BE2C (cell line): Measurements from ENCODE around the gene RPS6KA1.
"Not testable (repeated sequence)": the region's sequence is repeated elsewhere in the genome, so short reads cannot be mapped to it uniquely, and the experiment has no call there.

ENCODE experiments used
- DNase-seq: peaks from one replicate; pipeline ENCODE4 v3.0.0-alpha.2; 2020
- H3K27me3 ChIP-seq: fragments of 250-450 bp; sonication (Bioruptor Pico); 2 replicates; pipeline ENCODE4 v1.5.1; 2020; ENCODE audit warnings: mild to moderate bottlenecking
- H3K36me3 ChIP-seq: fragments of 250-450 bp; sonication (Bioruptor Pico); 2 replicates; pipeline ENCODE4 v1.5.1; 2020; ENCODE audit warnings: mild to moderate bottlenecking
- H3K4me1 ChIP-seq: fragments of 250-450 bp; sonication (Bioruptor Pico); 2 replicates; pipeline ENCODE4 v1.5.1; 2020
- H3K4me3 ChIP-seq: 2 replicates; pipeline ENCODE4 v1.5.1; 2011; ENCODE audit warnings: low read depth, low read length
- H3K9me3 ChIP-seq: fragments of 250-450 bp; sonication (Bioruptor Pico); 2 replicates; pipeline ENCODE4 v1.5.1; 2020
- TF ChIP-seq, protein P1 (sequence below): IDR thresholded peaks from 2 replicates; pipeline ENCODE4 v1.5.1; 2012; ENCODE audit warnings: mild to moderate bottlenecking, low read depth, low read length

The RPS6KA1 gene

DNA sequence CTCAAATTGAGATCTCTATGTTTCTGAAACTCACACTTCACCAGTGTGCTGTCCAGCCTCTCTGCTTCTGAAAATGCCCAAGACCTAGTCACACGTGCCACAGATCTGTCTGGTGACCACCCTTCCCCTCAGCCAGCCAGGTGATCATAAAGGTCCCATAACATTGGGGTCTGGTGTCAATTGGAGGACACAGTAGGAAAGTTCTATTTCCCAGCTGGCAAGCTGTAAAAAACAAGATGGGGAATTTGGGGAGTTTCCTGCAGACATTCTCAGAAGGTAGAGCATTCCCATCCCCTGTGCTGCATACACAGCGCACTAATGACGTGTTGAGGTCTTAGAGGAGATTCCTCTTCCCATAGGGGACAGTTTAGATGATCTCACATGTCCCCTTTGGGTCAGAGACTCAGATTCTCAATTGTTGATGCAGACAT is 50.1 kb downstream of the RPS6KA1 start:
- no peaks in the 10 kb centered on the region for H3K36me3 ChIP-seq
- TF ChIP-seq, protein P1, sequence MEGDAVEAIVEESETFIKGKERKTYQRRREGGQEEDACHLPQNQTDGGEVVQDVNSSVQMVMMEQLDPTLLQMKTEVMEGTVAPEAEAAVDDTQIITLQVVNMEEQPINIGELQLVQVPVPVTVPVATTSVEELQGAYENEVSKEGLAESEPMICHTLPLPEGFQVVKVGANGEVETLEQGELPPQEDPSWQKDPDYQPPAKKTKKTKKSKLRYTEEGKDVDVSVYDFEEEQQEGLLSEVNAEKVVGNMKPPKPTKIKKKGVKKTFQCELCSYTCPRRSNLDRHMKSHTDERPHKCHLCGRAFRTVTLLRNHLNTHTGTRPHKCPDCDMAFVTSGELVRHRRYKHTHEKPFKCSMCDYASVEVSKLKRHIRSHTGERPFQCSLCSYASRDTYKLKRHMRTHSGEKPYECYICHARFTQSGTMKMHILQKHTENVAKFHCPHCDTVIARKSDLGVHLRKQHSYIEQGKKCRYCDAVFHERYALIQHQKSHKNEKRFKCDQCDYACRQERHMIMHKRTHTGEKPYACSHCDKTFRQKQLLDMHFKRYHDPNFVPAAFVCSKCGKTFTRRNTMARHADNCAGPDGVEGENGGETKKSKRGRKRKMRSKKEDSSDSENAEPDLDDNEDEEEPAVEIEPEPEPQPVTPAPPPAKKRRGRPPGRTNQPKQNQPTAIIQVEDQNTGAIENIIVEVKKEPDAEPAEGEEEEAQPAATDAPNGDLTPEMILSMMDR = no peak
- no peak for DNase-seq
- no peaks in the 10 kb centered on the region for H3K9me3 ChIP-seq
- H3K4me1 ChIP-seq = no peaks in the 10 kb centered on the region
- no peak overlapping the region for H3K4me3 ChIP-seq
- no peaks in the 10 kb centered on the region for H3K27me3 ChIP-seq

DNA sequence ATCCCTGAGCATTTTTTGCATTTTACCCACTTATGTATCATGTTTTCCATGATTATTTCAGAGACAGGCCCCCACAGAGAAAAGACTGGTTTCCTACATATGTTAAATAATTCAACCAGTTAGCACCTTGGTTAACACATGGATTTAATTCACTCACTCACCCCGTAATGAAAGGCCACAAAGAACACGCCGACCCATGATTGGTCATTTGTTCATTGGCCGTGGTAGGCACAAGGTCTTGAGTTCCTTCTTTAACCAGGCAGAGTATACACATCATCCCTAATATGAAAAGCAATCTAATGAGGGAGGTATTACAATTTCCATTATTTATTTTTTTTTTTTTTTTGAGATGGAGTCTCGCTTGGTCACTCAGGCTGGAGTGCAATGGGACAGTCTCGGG is 50.6 kb downstream of the RPS6KA1 start:
- no peaks in the 10 kb centered on the region for H3K36me3 ChIP-seq
- DNase-seq = no peak
- no peaks in the 10 kb centered on the region for H3K4me1 ChIP-seq
- H3K27me3 ChIP-seq = no peaks in the 10 kb centered on the region
- no peak overlapping the region for H3K4me3 ChIP-seq
- H3K9me3 ChIP-seq = no peaks in the 10 kb centered on the region
- TF ChIP-seq, protein P1 = no peak

DNA sequence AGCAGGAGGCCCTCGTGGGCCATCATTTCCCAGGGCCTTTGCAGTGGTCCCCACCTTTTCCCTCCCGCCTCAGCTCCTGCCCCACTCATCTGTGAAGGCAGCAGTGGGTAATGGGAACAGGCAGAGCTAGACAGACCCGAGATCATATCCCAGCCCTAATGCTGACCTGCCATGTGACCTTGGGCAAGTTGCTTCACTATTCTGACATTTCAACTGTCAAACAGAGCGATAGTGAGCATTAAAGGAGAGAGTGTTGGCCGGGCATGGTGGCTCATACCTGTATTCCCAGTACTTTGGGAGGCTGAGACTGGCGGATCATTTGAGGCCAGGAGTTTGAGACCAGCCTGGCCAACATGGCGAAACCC is 51.7 kb downstream of the RPS6KA1 start:
- DNase-seq = no peak
- no peak overlapping the region for H3K4me3 ChIP-seq

GRCh38 chr1:26582053-26582835 is 52.7 kb downstream of the RPS6KA1 start:
- TF ChIP-seq, protein P1 = no peak
- Histone ChIP-seq H3K4me1 (no peaks in the 10 kb centered on the region), H3K9me3 (no peaks in the 10 kb centered on the region), H3K27me3 (no peaks in the 10 kb centered on the region), H3K4me3 (no peak overlapping the region), H3K36me3 (no peaks in the 10 kb centered on the region)
- no peak for DNase-seq

More for the DNA sequence above, 51.7 kb downstream of the RPS6KA1 start:
- Histone ChIP-seq H3K4me1 (no peaks in the 10 kb centered on the region), H3K9me3 (no peaks in the 10 kb centered on the region), H3K36me3 (no peaks in the 10 kb centered on the region), H3K27me3 (no peaks in the 10 kb centered on the region)
- TF ChIP-seq, protein P1 = no peak

DNA sequence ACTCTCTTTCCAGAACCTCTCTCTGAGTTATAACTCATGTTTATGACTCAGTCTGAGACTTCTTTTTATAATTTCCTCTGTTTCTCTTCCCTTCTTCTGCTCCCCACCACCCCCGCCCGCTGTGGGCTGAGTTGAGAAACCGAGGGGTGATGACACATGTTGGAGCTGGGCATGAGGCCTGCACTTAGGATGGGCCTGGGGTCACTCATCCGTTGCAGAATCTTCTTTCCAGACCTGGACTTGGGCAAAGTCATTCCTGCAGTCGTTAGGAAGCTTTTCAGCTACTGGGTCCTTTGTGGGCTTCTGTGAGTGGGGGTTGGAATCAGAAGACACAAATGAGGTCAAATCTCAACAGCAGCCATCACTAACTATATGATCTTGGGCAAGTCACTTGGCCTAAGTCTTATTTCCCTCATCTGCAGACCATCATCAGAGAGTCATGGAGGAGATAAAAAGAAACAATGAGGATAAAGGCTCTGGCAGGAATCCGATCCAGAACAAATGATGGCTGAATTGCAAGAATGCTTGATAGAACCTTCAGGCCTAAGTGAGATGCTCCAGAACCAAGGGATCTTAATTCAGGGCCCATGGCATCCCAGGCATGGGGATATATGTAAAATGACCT is 53.4 kb downstream of the RPS6KA1 start:
- no peaks in the 10 kb centered on the region for H3K4me1 ChIP-seq
- DNase-seq = no peak
- H3K4me3 ChIP-seq = no peak overlapping the region
- no peaks in the 10 kb centered on the region for H3K9me3 ChIP-seq
- H3K27me3 ChIP-seq = no peaks in the 10 kb centered on the region
- no peaks in the 10 kb centered on the region for H3K36me3 ChIP-seq
- TF ChIP-seq, protein P1 = no peak

DNA sequence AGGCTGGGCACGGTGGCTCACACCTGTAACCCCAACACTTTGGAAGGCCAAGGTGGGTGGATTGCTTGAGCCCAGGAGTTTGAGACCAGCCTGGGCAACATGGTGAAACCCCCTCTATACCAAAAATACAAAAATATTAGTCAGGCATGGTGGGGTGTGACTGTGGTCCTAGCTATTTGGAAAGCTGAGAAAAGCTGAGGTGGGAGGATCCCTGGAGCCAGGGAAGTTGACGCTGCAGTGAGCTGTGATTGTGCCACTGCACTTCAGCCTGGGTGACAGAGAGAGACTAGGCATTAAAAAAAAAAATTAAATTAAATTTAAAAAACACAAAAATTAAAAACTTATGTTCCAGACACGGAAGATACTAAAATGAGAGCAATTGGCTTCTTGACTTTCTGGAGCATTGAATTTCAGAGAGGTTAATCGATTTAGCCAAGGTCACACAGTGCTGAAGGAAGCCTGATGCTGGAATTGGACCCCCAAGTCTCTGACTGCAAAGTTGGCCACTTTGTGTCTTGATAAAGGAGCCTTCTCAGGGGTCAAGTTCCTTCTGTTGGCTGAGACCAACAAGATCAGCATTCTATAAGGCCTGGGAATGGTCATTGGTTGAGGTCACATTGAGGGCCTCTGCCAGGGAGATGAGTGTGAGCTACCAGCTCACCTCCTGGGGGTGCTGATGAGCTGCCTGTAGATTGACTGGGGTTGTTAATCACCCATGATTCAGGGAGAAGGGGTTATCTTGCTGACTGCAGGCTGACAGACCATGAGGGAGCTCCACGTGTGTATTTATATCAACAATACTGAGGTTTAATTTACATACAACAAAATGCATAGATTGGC is 54.3 kb downstream of the RPS6KA1 start:
- TF ChIP-seq, protein P1 = no peak; the same call in 1 of the 2 replicates
- no peak for DNase-seq
- Histone ChIP-seq H3K9me3 (no peaks in the 10 kb centered on the region), H3K27me3 (no peaks in the 10 kb centered on the region), H3K4me1 (no peaks in the 10 kb centered on the region), H3K4me3 (no peak overlapping the region), H3K36me3 (no peaks in the 10 kb centered on the region)

- H3K4me1 ChIP-seq, H3K27me3 ChIP-seq, H3K9me3 ChIP-seq, H3K36me3 ChIP-seq, DNase-seq, H3K4me3 ChIP-seq: not testable (repeated sequence)
Measured at GRCh38 chr1:26584588-26584987, 55.0 kb downstream of the RPS6KA1 start.
